H1 (cell line): Measurements from ENCODE around the gene MSL3B.

Experiments used
- CTCF ChIA-PET: fragments of 300-600 bp; sonication (Branson Sonifier 250); formaldehyde crosslinking; loops from one replicate; lab custom pipeline; 2021; ENCODE audit not compliant: partially characterized antibody; lab: Charles Lee
- POLR2A ChIA-PET: fragments of 300-600 bp; sonication (Branson Sonifier 250); formaldehyde crosslinking; loops from one replicate; lab custom pipeline; 2021; ENCODE audit warnings: inconsistent platforms; ENCODE audit not compliant: partially characterized antibody; lab: Charles Lee
- DNase-seq, 2 experiments: peaks; one replicate each; pipeline versions ENCODE4 v3.0.0 to v3.0.0-alpha.2; 2010 to 2022; ENCODE audit warnings: low spot score in 2 of 2, low read depth in 1 of 2, mixed read lengths in 1 of 2
- FAIRE-seq: peaks from 2 replicates; lab custom pipeline; 2011; peaks lifted over from hg19 to GRCh38; lab: Jason Lieb, UNC
- H2AFZ ChIP-seq: 2 replicates; pipeline ENCODE4 v1.8.1; 2012; ENCODE audit warnings: low read length, inconsistent platforms
- H2AK5ac ChIP-seq: 2 replicates; pipeline ENCODE4 v1.6.1; 2013; ENCODE audit warnings: low read depth, low read length
- H2BK120ac ChIP-seq: replicated peaks from 2 replicates; pipeline ENCODE3; 2013; ENCODE audit warnings: low read depth, low read length, inconsistent platforms
- H2BK12ac ChIP-seq: 2 replicates; pipeline ENCODE4 v1.6.1; 2013; ENCODE audit warnings: low read depth, low read length
- H2BK15ac ChIP-seq: 2 replicates; pipeline ENCODE4 v1.6.1; 2013; ENCODE audit warnings: low read length
- H2BK20ac ChIP-seq: 2 replicates; pipeline ENCODE4 v1.6.1; 2013; ENCODE audit warnings: low read length
- H2BK5ac ChIP-seq: 2 replicates; pipeline ENCODE4 v1.6.1; 2013; ENCODE audit warnings: low read depth, low read length
- H3K14ac ChIP-seq: 2 replicates; pipeline ENCODE4 v1.6.1; 2013; ENCODE audit warnings: inconsistent platforms; ENCODE audit not compliant: insufficient read length
- H3K18ac ChIP-seq: 2 replicates; pipeline ENCODE4 v1.6.1; 2013; ENCODE audit warnings: low read length; ENCODE audit errors: extremely low read depth
- H3K23ac ChIP-seq: 2 replicates; pipeline ENCODE4 v1.6.1; 2013; ENCODE audit warnings: inconsistent platforms; ENCODE audit not compliant: insufficient read length
- H3K23me2 ChIP-seq: 2 replicates; pipeline ENCODE4 v1.6.1; 2013; ENCODE audit warnings: low read depth, low read length
- H3K27ac ChIP-seq: 2 replicates; pipeline ENCODE4 v1.6.1; 2011; ENCODE audit warnings: low read depth, low read length, inconsistent platforms
- H3K27me3 ChIP-seq, 4 experiments: replicated peaks in 1 of 4; 1 replicate in 1 of 4; 2 replicates in 3 of 4; pipeline versions ENCODE4 v1.6.1 to v1.8.1; 2011 to 2013; ENCODE audit warnings: low read length in 3 of 4, mild to moderate bottlenecking in 3 of 4, inconsistent platforms in 2 of 4, mixed read lengths in 2 of 4, moderate library complexity in 1 of 4; ENCODE audit not compliant: control insufficient read depth in 3 of 4, insufficient read depth in 3 of 4; ENCODE audit errors: extremely low read depth in 1 of 4
- H3K36me3 ChIP-seq, 4 experiments: 2 replicates each; pipeline versions ENCODE4 v1.6.1 to v1.8.1; 2011 to 2013; ENCODE audit warnings: mild to moderate bottlenecking in 4 of 4, low read length in 3 of 4, moderate library complexity in 2 of 4, control low read depth in 1 of 4, inconsistent platforms in 1 of 4; ENCODE audit not compliant: insufficient read depth in 4 of 4, control insufficient read depth in 2 of 4
- H3K4ac ChIP-seq: replicated peaks from 2 replicates; pipeline ENCODE3; 2013; ENCODE audit warnings: low read length, low read depth, mixed read lengths, inconsistent platforms; ENCODE audit not compliant: insufficient read length
- H3K4me1 ChIP-seq, 4 experiments: replicated peaks in 1 of 4; 1 replicate in 1 of 4; 2 replicates in 3 of 4; pipeline versions ENCODE4 v1.6.1 to v1.8.1; 2011 to 2013; ENCODE audit warnings: low read length in 3 of 4, inconsistent platforms in 2 of 4, mixed read lengths in 1 of 4; ENCODE audit not compliant: insufficient read depth in 4 of 4, control insufficient read depth in 3 of 4
- H3K4me2 ChIP-seq, 2 experiments: 2 replicates each; pipeline versions ENCODE4 v1.6.1 to v1.8.1; 2011 to 2013; ENCODE audit warnings: low read depth in 2 of 2, low read length in 2 of 2, control low read depth in 1 of 2, inconsistent platforms in 1 of 2, mild to moderate bottlenecking in 1 of 2; ENCODE audit not compliant: insufficient read depth in 1 of 2
- H3K4me3 ChIP-seq, 4 experiments: fragments of 200-600, 300-600 bp in 1 of 4; sonication (generic), shearing (Covaris generic), sonication (Bioruptor Twin) in 1 of 4; 2 replicates each; pipeline versions ENCODE4 v1.5.1 to v1.8.1; 2011 to 2016; ENCODE audit warnings: low read length in 4 of 4, low read depth in 3 of 4, control low read depth in 2 of 4, inconsistent platforms in 2 of 4, mild to moderate bottlenecking in 2 of 4, mixed read lengths in 1 of 4, moderate library complexity in 1 of 4; ENCODE audit not compliant: insufficient read depth in 2 of 4; ENCODE audit errors: extremely low read depth in 1 of 4
- H3K56ac ChIP-seq: replicated peaks from 2 replicates; pipeline ENCODE3; 2013; ENCODE audit warnings: low read depth, mild to moderate bottlenecking, mixed read lengths, low read length, inconsistent platforms; ENCODE audit not compliant: insufficient read length
- H3K79me1 ChIP-seq: 2 replicates; pipeline ENCODE4 v1.6.1; 2013; ENCODE audit warnings: low read depth, low read length, control low read depth
- H3K79me2 ChIP-seq, 2 experiments: 2 replicates each; pipeline versions ENCODE4 v1.6.1 to v1.8.1; 2012 to 2013; ENCODE audit warnings: low read length in 2 of 2, mild to moderate bottlenecking in 2 of 2, inconsistent platforms in 1 of 2; ENCODE audit not compliant: insufficient read depth in 2 of 2, control insufficient read depth in 1 of 2
- H3K9ac ChIP-seq, 4 experiments: replicated peaks in 1 of 4; 1 replicate in 1 of 4; 2 replicates in 3 of 4; pipeline versions ENCODE4 v1.6.1 to v1.8.1; 2011 to 2013; ENCODE audit warnings: low read depth in 3 of 4, low read length in 3 of 4, control low read depth in 2 of 4, mild to moderate bottlenecking in 2 of 4, moderate library complexity in 2 of 4, inconsistent platforms in 1 of 4; ENCODE audit errors: extremely low read depth in 1 of 4
- H3K9me3 ChIP-seq, 2 experiments: 2 replicates each; pipeline versions ENCODE4 v1.6.1 to v1.8.1; 2012 to 2013; ENCODE audit warnings: mild to moderate bottlenecking in 2 of 2, moderate library complexity in 2 of 2, control low read depth in 1 of 2, inconsistent platforms in 1 of 2, low read depth in 1 of 2, low read length in 1 of 2, mixed read lengths in 1 of 2; ENCODE audit not compliant: insufficient read depth in 2 of 2
- H4K20me1 ChIP-seq, 2 experiments: replicated peaks in 1 of 2; 2 replicates each; pipeline versions ENCODE3 to v1.8.1; 2011 to 2013; ENCODE audit warnings: inconsistent platforms in 2 of 2, low read length in 2 of 2, mild to moderate bottlenecking in 1 of 2; ENCODE audit not compliant: insufficient read depth in 2 of 2, control insufficient read depth in 1 of 2
- H4K5ac ChIP-seq: 2 replicates; pipeline ENCODE4 v1.6.1; 2013; ENCODE audit warnings: low read length, low read depth, mixed read lengths, inconsistent platforms; ENCODE audit not compliant: insufficient read length
- H4K8ac ChIP-seq: 2 replicates; pipeline ENCODE4 v1.8.0; 2013; ENCODE audit warnings: mild to moderate bottlenecking, moderate library complexity, low read length, inconsistent platforms; ENCODE audit not compliant: insufficient read depth; ENCODE audit errors: extremely low read depth
- H4K91ac ChIP-seq: replicated peaks from 2 replicates; pipeline ENCODE3; 2013; ENCODE audit warnings: low read length, mixed read lengths, inconsistent platforms; ENCODE audit not compliant: insufficient read length
- FOSL1 ChIP-seq: IDR thresholded peaks from 2 replicates; pipeline ENCODE4 v1.6.1; 2011; ENCODE audit warnings: mild to moderate bottlenecking, low read depth, low read length, moderate library complexity; ENCODE audit not compliant: insufficient read depth
- NANOG ChIP-seq: IDR thresholded peaks from 2 replicates; pipeline ENCODE4 v1.6.1; 2011; ENCODE audit warnings: low read length, low read depth, mild to moderate bottlenecking, inconsistent platforms; ENCODE audit not compliant: insufficient read depth, poor library complexity, severe bottlenecking
- PHF8 ChIP-seq: fragments of 200-600 bp; sonication (generic); conservative IDR thresholded peaks from 2 replicates; pipeline ENCODE4 v1.7.1; 2012; ENCODE audit warnings: low read depth, mild to moderate bottlenecking, inconsistent platforms, low read length, moderate library complexity
- SP1 ChIP-seq: IDR thresholded peaks from 2 replicates; pipeline ENCODE4 v1.6.1; 2011; ENCODE audit warnings: low read depth, low read length
- WGBS, 2 experiments: shearing (Covaris generic) in 1 of 2; methylation state at CpG; one replicate each; pipeline versions ENCODE4 v1.1.6 to v1.1.7; 2013 to 2015; ENCODE audit warnings: low lambda C conversion rate in 2 of 2, mixed read lengths in 2 of 2, inconsistent platforms in 1 of 2, low coverage in 1 of 2, missing lambda C conversion rate in 1 of 2; ENCODE audit not compliant: insufficient replicate concordance in 2 of 2, insufficient coverage in 1 of 2, insufficient read length in 1 of 2; ENCODE audit errors: extremely low coverage in 1 of 2, missing lambda C conversion rate in 1 of 2; 5-methylcytosine and 5-hydroxymethylcytosine counted together
- TF ChIP-seq, protein P1 (sequence below): IDR thresholded peaks from 2 replicates; pipeline ENCODE4 v1.6.1; 2011; ENCODE audit warnings: low read depth, mild to moderate bottlenecking, low read length; ENCODE audit not compliant: insufficient read depth

MSL3B gene

GRCh38 chr2:233831011-233831721, 37.0 kb downstream of the MSL3B start:
- Histone ChIP-seq H3K9me3 (no peaks in the 10 kb centered on the region), H2BK120ac (no peak overlapping the region), H3K4me3 (no peak overlapping the region), H3K4ac (no peak overlapping the region), H3K14ac (no peak overlapping the region), H4K8ac (no peak overlapping the region), H3K27me3 (no peaks in the 10 kb centered on the region), H3K79me1 (no peaks in the 10 kb centered on the region), H3K23ac (no peak overlapping the region), H2BK15ac (no peak overlapping the region), H2BK5ac (no peak overlapping the region), H3K4me1 (no peaks in the 10 kb centered on the region), H3K18ac (no peak overlapping the region), H2AK5ac (no peak overlapping the region), H3K79me2 (peaks cover 0 to 4% of the 10 kb centered on the region in 2 experiments; a peak in 1 of 4 replicates), H4K5ac (no peak overlapping the region), H3K9ac (no peak overlapping the region), H3K56ac (no peak overlapping the region), H4K20me1 (peaks cover 0 to 4% of the 10 kb centered on the region in 2 experiments), H3K27ac (no peak overlapping the region), H3K23me2 (no peaks in the 10 kb centered on the region), H4K91ac (no peak overlapping the region), H3K36me3 (peaks cover 4 to 17% (median 8%) of the 10 kb centered on the region in 4 experiments; a peak in 7 of 8 replicates), H2AFZ (no peak overlapping the region), H2BK12ac (no peak overlapping the region), H2BK20ac (no peak overlapping the region), H3K4me2 (no peak overlapping the region)
- TF ChIP-seq PHF8: no peak
- no peak for TF ChIP-seq FOSL1
- TF ChIP-seq, protein P1, sequence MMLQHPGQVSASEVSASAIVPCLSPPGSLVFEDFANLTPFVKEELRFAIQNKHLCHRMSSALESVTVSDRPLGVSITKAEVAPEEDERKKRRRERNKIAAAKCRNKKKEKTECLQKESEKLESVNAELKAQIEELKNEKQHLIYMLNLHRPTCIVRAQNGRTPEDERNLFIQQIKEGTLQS: no peak
- no peak for TF ChIP-seq NANOG
- no peak for TF ChIP-seq SP1
- DNase-seq: no peak
- CTCF ChIA-PET: interaction anchor here (2.1 to 5.3 kb wide), 3 partner anchors 13 to 382 kb away, joined by 11 to 35 read pairs (median 11); no protein-coding TSS in a partner anchor
- 99% methylated on average over 13 of the region's 14 CpGs; no CpG with 5 or more reads in 1 of the 2 experiments for WGBS, 2 experiments
- FAIRE-seq: no peak
- POLR2A ChIA-PET: interaction anchor here (0.8 kb wide), 1 partner anchor 11 kb away, joined by 3 read pairs; no protein-coding TSS in a partner anchor
